Bladder microvascular endothelial cell (primary cell): ENCODE measurements around the gene GPATCH11. TPM values are rescaled to one million over a fixed set of nuclear protein-coding genes. Genes with fewer than 3 reads are reported as not detected.

ENCODE experiments used
- total RNA-seq: library from RNA; depleted of rRNA; stranded (reverse); fragments of >200 nt; gene quantifications from 2 replicates; pipeline ENCODE4 v1.2.3, GENCODE V29; 2014

The GPATCH11 gene
- 4.0 and 7.7 TPM in 2 replicates for total RNA-seq

DNA sequence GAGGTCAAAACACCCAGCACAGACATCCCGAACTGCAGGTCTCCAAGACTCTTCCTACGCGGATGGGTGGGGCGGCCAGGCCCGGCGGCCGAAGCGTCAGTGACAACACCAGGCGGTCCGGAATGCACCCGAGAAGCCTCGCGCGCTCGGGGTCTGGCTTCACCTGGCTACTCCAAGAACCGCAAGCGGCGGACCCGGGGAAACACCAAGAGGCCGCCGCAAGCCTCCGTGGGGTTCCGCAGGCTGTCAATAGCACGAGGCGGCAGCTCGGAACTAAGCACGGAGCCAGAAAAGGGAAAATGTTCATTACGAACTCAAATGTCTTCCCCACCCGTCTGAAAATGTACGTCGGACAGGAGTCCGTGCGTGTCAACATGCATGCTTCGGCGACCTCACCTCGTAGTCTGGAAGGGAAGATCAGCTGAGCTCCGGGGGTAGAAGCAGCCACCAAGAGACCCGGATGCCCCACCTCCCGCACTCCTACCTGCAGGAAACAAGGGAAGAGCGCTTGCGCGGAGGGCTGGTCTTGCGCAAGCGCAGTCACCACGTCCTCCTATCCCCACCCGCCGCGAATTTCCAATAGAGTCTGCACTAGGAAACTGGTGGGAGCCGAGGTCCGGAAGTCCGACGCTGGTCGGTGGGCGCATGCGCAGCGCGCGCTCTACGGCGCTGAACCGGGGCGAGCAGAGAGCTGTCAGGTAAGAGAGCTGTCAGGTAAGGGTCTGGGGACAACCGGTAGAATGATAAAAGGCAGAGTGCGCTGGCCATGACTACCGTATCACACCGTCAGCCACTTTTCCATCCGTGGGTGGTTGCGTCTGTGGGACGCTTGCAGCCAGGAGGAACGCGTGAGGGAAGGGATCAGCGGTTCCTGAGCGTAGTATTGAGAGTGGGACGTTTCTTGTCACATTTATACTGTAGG, at the start of gene GPATCH11, which contains the start of gene HEATR5B:
Gene GPATCH11 (plus strand): TSS at position 646 of the 922 bp plus-strand sequence. CDS start 3,864 bp downstream, outside the sequence.
Gene HEATR5B (minus strand): TSS at position 500 of the 922 bp plus-strand sequence. CDS start 958 bp downstream, outside the sequence.

Other genes starting within 250 kb of the GPATCH11 start
- 14.7 and 36.7 TPM in 2 replicates for gene STRN, start 118.0 kb upstream of the GPATCH11 start, total RNA-seq
- 18.6 and 37.9 TPM in 2 replicates for gene HEATR5B, start 146 bp upstream of the GPATCH11 start, total RNA-seq
- 15.9 and 27.2 TPM in 2 replicates for gene EIF2AK2, start 72.5 kb downstream of the GPATCH11 start, total RNA-seq
- not detected in 2 replicates for gene SULT6B1, start 104.2 kb downstream of the GPATCH11 start, total RNA-seq
- gene CEBPZOS, start 112.0 kb downstream of the GPATCH11 start, total RNA-seq, result 7.4 and 13.0 TPM in 2 replicates
- 31.7 and 56.4 TPM in 2 replicates for gene CEBPZ, start 147.1 kb downstream of the GPATCH11 start, total RNA-seq
- gene NDUFAF7, start 147.1 kb downstream of the GPATCH11 start, total RNA-seq, result 7.6 and 13.0 TPM in 2 replicates
- 53.3 and 76.0 TPM in 2 replicates for gene PRKD3, start 240.3 kb downstream of the GPATCH11 start, total RNA-seq